ENCODE results near the gene FRZB. TPM values are rescaled to one million over a fixed set of nuclear protein-coding genes. Genes with fewer than 3 reads are reported as not detected.

The FRZB gene
- total and polyA plus RNA-seq, 12 donors = 0.30 to 2.5 (median 1.6) TPM

DNA sequence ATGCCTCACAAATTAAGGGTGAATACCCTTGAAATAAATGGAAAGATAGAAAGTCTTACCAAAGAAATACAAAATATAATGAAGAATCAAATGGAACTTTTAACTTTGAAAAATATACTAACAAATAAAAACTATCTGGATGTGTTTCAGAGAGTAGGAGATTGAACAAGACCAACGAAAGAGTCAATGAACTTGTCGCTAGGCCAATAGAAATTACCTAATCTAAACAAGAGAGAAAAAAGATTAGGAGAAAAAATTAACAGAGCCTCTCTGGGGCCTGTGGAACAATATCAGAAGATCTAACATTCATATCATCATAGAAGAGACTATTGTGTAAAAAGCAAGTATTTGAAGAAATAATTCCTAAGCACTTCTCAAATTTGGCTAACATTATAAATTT is 11.1 kb downstream of the FRZB start:
- no peaks in the 10 kb centered on the region for H3K27me3 ChIP-seq
- H3K36me3 ChIP-seq (replicated peaks in 1 of 2) = no peaks in the 10 kb centered on the region
- no peaks in the 10 kb centered on the region for H3K9me3 ChIP-seq (replicated peaks in 1 of 3)
- WGBS, 4 donors = 82 to 90% (median 87%) methylated on average over 2 of the region's 2 CpGs
- no peak for DNase-seq
- H3K27ac ChIP-seq = no peak overlapping the region
- intact Hi-C loops (cut with DNase I) = no loop called here
- H3K4me3 ChIP-seq = no peak overlapping the region
- no peaks in the 10 kb centered on the region for H3K4me1 ChIP-seq (replicated peaks in 1 of 2)
- no peak for TF ChIP-seq POLR2A (IDR thresholded peaks at IDR 0.05)
- TF ChIP-seq, protein P1, sequence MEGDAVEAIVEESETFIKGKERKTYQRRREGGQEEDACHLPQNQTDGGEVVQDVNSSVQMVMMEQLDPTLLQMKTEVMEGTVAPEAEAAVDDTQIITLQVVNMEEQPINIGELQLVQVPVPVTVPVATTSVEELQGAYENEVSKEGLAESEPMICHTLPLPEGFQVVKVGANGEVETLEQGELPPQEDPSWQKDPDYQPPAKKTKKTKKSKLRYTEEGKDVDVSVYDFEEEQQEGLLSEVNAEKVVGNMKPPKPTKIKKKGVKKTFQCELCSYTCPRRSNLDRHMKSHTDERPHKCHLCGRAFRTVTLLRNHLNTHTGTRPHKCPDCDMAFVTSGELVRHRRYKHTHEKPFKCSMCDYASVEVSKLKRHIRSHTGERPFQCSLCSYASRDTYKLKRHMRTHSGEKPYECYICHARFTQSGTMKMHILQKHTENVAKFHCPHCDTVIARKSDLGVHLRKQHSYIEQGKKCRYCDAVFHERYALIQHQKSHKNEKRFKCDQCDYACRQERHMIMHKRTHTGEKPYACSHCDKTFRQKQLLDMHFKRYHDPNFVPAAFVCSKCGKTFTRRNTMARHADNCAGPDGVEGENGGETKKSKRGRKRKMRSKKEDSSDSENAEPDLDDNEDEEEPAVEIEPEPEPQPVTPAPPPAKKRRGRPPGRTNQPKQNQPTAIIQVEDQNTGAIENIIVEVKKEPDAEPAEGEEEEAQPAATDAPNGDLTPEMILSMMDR (IDR thresholded peaks at IDR 0.05) = no peak

DNA sequence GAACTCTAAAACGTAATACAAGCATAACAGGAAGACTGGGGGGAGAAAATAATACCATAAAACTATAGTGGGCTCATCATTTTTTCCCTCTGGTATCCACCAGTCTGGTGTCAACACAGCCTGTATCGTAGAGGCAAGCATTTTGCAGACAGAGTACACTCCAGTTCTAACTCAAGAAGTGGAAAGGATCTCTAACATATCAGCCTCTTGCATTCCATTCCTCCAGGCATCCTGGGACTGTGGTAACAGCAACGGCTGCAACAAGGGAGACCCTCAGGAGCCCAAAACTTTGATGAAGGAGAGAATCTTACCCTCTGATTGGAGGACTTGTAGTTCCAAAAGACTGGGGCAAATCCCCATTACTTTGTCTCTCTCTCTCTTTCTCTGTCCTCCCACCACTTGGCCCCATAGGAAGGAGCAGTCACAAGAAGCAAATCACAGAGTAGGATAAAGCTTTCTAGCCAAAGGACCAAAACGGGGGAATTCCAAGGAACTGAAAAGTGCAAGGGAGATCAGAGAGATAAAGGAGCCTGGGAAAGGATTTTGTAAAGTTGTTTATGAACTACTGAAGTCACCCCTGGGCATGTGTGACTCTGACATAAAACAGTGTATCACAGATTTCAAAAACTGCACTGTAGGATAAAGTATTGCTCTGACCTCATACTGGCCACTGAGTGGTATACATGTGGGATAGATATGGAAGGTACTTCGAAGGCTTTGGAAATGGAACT is 11.9 kb downstream of the FRZB start:
- H3K27ac ChIP-seq = no peak overlapping the region
- no peak overlapping the region for H3K4me3 ChIP-seq
- no peaks in the 10 kb centered on the region for H3K36me3 ChIP-seq (replicated peaks in 1 of 2)
- intact Hi-C loops (cut with DNase I) = no loop called here
- no peaks in the 10 kb centered on the region for H3K4me1 ChIP-seq (replicated peaks in 1 of 2)
- H3K9me3 ChIP-seq (replicated peaks in 1 of 3) = no peaks in the 10 kb centered on the region
- DNase-seq = no peak
- no peaks in the 10 kb centered on the region for H3K27me3 ChIP-seq
- no peak for TF ChIP-seq POLR2A (IDR thresholded peaks at IDR 0.05)
- TF ChIP-seq, protein P1 (IDR thresholded peaks at IDR 0.05) = no peak
- 67 to 76% (median 70%) methylated on average over 5 of the region's 5 CpGs for WGBS, 4 donors

DNA sequence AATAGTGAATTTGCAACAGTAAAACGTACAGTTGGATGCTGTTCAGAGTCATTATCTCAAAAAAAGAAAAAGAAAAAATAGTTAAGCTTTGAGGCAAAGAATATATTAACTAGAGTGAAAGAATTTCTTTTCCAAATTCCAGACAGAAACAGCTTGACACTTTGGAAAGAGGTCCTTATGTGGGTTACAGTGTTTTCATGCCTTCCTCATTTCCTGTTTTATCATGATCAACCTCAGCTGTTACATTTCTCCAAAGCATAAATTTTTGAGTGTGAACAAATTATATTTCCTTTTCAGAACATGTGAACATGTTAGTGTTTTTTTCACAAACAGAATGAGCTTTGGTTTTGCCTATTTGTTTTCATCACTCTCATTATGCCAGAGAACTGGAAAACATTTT is 13.6 kb downstream of the FRZB start:
- Histone ChIP-seq H3K27me3 (no peaks in the 10 kb centered on the region), H3K9me3 (replicated peaks in 1 of 3) (no peaks in the 10 kb centered on the region), H3K4me1 (replicated peaks in 1 of 2) (no peaks in the 10 kb centered on the region), H3K27ac (no peak overlapping the region), H3K4me3 (no peak overlapping the region), H3K36me3 (replicated peaks in 1 of 2) (no peaks in the 10 kb centered on the region)
- DNase-seq = no peak
- 41 to 68% (median 51%) methylated on average over 1 of the region's 1 CpG for WGBS, 4 donors
- TF ChIP-seq POLR2A (IDR thresholded peaks at IDR 0.05) = no peak
- TF ChIP-seq, protein P1 (IDR thresholded peaks at IDR 0.05) = no peak
- intact Hi-C loops (cut with DNase I) = no loop called here

DNA sequence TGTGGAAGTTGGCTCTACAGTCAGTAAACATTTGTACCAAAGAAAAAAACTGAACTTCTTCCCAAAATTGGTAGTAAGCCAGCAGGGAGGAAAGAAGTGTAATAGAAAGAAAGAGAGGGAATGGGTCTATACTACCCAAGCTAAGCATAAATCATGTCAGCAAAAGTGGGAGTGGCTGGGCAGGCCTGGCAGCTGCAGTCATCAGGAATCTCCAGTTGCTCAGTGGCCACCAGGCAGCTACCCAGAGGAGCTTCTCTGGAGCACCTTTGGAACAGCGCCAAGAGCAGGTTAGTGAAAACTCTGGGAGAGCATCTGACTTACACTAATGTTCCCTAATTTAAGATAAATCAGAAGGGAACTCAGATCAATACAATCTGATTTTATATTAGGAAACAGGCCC is 14.3 kb downstream of the FRZB start:
- H3K4me3 ChIP-seq = no peak overlapping the region
- H3K36me3 ChIP-seq (replicated peaks in 1 of 2) = no peaks in the 10 kb centered on the region
- TF ChIP-seq, protein P1 (IDR thresholded peaks at IDR 0.05) = no peak
- TF ChIP-seq POLR2A (IDR thresholded peaks at IDR 0.05) = no peak
- no peaks in the 10 kb centered on the region for H3K4me1 ChIP-seq (replicated peaks in 1 of 2)
- DNase-seq = no peak
- intact Hi-C loops (cut with DNase I) = no loop called here
- H3K9me3 ChIP-seq (replicated peaks in 1 of 3) = no peaks in the 10 kb centered on the region
- 83 to 92% (median 89%) methylated on average over 1 of the region's 1 CpG for WGBS, 4 donors
- no peak overlapping the region for H3K27ac ChIP-seq
- H3K27me3 ChIP-seq = no peaks in the 10 kb centered on the region

Measured in adrenal gland (tissue), 12 donors.